Measurements from ENCODE around the gene TBC1D23.

DNA sequence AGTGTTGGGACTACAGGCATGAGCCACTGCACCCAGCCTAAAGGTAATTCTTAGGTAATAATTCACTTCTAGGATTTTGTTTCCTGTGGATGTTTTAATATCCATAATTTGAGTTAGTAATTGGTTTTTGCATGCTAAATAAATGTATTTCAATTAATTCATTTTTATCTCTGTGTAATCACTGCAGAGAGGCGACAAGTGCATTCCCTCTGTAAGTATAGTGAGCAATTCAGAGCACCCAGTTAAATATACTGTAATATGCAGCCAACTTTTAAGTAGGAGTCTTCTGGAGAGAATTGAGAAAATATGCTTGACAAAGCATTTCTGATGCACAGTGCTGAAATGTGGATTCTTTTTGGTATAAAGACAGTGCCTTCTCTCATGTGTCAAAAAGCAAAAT is 5.7 kb downstream of the TBC1D23 start:
- no peak for TF ChIP-seq POLR2A (IDR thresholded peaks at IDR 0.05; ENCODE audit: low read depth, low read length)
- no peak for TF ChIP-seq TAF1 (IDR thresholded peaks at IDR 0.05; ENCODE audit: low read depth, low read length)
- no peak for TF ChIP-seq POLR2AphosphoS5 (IDR thresholded peaks at IDR 0.05; ENCODE audit: low read depth, low read length)
- no peak for TF ChIP-seq SPI1 (IDR thresholded peaks at IDR 0.05; ENCODE audit: low read depth, low read length)
- TF ChIP-seq POU2F2 (IDR thresholded peaks at IDR 0.05; ENCODE audit: low read depth, low read length) = no peak
- no peak for TF ChIP-seq PAX5 (IDR thresholded peaks at IDR 0.05; ENCODE audit: insufficient read depth, low read length, severe bottlenecking)
